Measurements from ENCODE around the gene RBM10.

RBM10 gene

DNA sequence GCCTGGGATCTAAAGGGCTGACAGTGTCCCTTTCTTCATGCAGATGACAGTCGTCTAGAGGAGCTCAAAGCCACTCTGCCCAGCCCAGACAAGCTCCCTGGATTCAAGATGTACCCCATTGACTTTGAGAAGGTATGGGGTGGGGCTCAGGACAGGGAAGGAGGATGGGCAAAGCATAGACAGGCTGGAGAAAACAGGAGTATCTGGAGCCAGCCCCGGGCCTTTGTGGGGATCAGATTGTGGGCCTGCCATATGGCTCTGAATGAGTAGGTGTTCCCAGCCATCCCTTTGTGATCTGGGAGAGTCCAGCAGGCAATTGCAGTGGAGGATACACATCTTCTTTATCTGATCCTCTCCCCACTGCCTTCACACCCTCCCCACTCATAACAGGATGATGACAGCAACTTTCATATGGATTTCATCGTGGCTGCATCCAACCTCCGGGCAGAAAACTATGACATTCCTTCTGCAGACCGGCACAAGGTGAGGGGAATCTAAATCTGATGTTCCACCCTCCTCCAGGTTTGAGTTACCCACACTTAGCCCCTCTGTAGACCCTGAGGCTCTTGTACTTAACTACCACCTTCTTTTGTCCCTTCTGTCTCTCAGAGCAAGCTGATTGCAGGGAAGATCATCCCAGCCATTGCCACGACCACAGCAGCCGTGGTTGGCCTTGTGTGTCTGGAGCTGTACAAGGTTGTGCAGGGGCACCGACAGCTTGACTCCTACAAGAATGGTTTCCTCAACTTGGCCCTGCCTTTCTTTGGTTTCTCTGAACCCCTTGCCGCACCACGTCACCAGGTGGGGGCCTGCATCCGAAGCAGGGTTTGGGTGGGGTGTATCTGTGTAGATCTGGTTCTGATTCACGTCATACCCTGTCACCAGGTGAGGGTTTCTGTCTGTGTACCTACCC, 67.6 kb downstream of the RBM10 start:
- Histone ChIP-seq H3K4me3 (ENCODE audit: low read length) (no peak overlapping the region), H3K27ac (ENCODE audit: low read depth, low read length) (no peak overlapping the region), H3K27me3 (ENCODE audit: control insufficient read depth, insufficient read depth, low read length) (no peaks in the 10 kb centered on the region), H3K9ac (ENCODE audit: low read length) (no peak overlapping the region), H3K4me1 (ENCODE audit: control insufficient read depth, insufficient read depth, low read length) (peaks cover 8% of the 10 kb centered on the region), H3K36me3 (ENCODE audit: control insufficient read depth, insufficient read depth, low read length) (peaks cover 71% of the 10 kb centered on the region)

DNA sequence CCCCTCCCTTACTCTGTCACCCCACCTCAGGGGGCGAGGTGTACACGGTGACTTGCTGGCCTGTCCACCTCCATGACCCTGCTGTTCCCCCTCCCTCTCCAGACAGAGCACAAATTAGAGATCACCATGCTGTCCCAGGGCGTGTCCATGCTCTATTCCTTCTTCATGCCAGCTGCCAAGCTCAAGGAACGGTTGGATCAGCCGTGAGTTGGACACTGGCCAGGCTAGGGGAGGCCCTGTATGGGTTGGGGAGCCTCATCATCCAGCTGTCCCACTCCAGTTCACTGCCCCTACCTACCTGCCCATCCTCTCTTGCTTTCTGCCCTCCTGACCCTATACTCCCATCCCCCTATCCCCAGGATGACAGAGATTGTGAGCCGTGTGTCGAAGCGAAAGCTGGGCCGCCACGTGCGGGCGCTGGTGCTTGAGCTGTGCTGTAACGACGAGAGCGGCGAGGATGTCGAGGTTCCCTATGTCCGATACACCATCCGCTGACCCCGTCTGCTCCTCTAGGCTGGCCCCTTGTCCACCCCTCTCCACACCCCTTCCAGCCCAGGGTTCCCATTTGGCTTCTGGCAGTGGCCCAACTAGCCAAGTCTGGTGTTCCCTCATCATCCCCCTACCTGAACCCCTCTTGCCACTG, 69.5 kb downstream of the RBM10 start:
- Histone ChIP-seq H3K27me3 (ENCODE audit: control insufficient read depth, insufficient read depth, low read length) (no peaks in the 10 kb centered on the region), H3K36me3 (ENCODE audit: control insufficient read depth, insufficient read depth, low read length) (peaks cover 64% of the 10 kb centered on the region), H3K4me1 (ENCODE audit: control insufficient read depth, insufficient read depth, low read length) (peaks cover 8% of the 10 kb centered on the region), H3K27ac (ENCODE audit: low read depth, low read length) (no peak overlapping the region), H3K4me3 (ENCODE audit: low read length) (no peak overlapping the region), H3K9ac (ENCODE audit: low read length) (no peak overlapping the region)

DNA sequence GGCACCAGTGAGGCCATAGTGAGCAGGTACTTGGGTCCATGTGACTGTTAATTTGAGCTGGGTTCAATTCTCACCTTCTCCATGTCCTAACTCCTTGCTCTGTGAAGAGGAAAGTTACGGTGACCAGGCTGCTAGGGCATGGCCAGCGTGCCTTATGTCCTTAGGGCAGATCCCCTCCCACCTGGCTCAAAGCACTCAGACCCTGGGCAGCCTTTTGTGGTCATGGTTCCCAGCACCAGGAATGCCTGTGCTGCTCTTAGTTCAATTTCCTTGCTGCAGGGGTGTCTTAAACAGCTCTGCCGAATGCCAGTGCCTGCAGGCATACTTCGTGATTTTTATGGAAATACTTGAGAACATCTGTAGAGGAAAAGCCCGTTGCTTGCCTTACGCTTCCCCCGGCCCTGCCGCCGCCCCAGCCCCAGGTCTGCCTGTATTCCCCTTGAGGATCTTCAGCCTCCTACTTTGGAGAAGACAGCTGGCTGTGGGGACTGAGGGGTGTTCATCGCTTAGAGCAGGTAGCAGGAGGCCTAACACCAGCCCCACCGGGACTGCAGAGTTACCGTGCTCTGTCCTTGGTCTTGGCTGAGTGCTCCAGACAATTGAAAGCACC, 70.4 kb downstream of the RBM10 start:
- Histone ChIP-seq H3K4me1 (ENCODE audit: control insufficient read depth, insufficient read depth, low read length) (peaks cover 14% of the 10 kb centered on the region), H3K9ac (ENCODE audit: low read length) (no peak overlapping the region), H3K27me3 (ENCODE audit: control insufficient read depth, insufficient read depth, low read length) (no peaks in the 10 kb centered on the region), H3K36me3 (ENCODE audit: control insufficient read depth, insufficient read depth, low read length) (peaks cover 56% of the 10 kb centered on the region), H3K4me3 (ENCODE audit: low read length) (no peak overlapping the region), H3K27ac (ENCODE audit: low read depth, low read length) (no peak overlapping the region)

DNA sequence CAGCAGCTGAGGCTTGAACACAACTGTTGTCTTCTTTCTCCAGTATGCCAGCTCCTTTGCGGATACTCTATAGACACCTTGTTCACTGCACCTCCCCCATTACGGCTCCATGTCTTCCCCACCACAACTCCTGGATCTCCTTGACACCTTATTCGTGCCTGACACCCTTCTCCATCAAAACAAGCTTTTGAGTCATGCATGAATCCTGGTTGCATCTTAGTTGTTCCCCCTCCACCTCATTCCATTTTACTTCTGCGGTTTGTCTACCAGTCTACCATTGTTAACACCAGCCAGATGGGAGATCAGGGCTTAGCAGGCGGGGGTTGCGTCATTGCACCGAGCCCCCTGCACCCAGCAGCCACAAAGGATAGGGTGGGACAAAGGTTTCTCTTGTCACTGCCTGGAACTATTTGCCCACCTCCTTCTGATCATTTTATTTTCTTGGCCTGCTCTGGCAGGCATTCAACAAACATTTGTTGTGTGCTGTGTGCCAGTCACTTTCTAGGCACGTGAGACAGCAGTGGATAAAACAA, 71.4 kb downstream of the RBM10 start:
- Histone ChIP-seq H3K4me1 (ENCODE audit: control insufficient read depth, insufficient read depth, low read length) (peaks cover 14% of the 10 kb centered on the region), H3K27ac (ENCODE audit: low read depth, low read length) (peak overlapping the region; percentile 77), H3K27me3 (ENCODE audit: control insufficient read depth, insufficient read depth, low read length) (no peaks in the 10 kb centered on the region), H3K4me3 (ENCODE audit: low read length) (peak overlapping the region; percentile 6), H3K36me3 (ENCODE audit: control insufficient read depth, insufficient read depth, low read length) (peaks cover 45% of the 10 kb centered on the region), H3K9ac (ENCODE audit: low read length) (peak overlapping the region; percentile 3)

DNA sequence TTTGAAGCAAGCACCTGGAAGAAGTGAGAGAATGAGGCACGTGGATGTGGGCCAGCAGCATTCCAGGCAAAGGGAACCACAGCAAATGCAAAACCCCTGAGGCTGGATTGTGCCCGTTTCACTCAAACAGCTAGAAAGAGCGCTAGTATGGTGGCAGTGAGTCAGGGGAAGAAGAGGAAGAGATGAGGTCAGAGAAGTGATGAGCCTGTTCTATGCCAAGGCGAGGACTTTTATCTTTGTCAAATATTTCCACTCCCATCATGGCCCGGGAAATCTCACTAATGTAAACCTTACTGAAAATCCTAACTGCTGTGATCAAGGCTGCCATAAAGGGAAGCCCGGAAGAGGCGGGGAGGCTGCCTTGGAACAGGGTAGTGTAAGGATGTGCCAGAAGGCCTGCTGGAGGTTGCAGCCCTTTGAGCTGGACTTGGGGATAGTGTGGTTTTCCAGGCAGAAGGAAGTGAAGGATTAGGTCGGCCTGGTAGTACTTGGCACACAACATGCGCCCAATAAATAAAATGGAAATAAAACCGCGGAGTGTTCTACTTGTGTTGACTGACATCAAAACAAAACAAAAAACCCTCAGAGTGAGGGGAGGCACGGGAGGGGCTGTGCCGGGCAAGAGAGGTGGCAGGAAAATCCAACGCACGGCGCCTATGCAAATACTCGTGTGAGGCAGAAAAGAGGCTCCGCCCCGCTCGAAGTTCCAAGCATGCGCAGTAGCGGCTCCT, 72.3 kb downstream of the RBM10 start:
- Histone ChIP-seq H3K9ac (ENCODE audit: low read length) (no peak overlapping the region), H3K4me3 (ENCODE audit: low read length) (peak overlapping the region; percentile 27), H3K36me3 (ENCODE audit: control insufficient read depth, insufficient read depth, low read length) (peaks cover 38% of the 10 kb centered on the region)

DNA sequence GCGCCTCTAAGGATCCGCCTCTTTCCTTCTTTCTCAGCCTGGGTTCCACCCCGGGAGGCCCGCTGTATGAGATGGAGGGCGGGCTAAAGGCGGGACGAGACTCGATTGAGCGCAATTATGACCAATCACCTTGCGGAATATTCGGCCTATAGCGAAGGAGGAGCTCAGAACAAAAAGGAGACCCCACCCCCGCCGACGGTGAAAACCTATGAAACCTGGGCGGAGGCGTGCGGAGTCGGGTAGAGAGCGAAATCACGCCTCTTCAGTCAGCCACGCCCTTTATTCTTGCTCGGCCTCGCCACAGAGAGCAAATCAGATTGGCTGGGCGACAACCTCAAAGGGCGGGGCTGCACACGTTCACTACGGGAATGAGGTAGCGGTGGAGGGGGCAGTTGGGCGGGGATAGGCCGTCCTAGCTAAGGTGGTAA, 72.8 kb downstream of the RBM10 start:
- H3K27ac ChIP-seq (ENCODE audit: low read depth, low read length) = peak overlapping the region; percentile 98
- no peaks in the 10 kb centered on the region for H3K27me3 ChIP-seq (ENCODE audit: control insufficient read depth, insufficient read depth, low read length)

More for the DNA sequence above, 72.3 kb downstream of the RBM10 start:
- Histone ChIP-seq H3K27me3 (ENCODE audit: control insufficient read depth, insufficient read depth, low read length) (no peaks in the 10 kb centered on the region), H3K27ac (ENCODE audit: low read depth, low read length) (peak overlapping the region; percentile 77), H3K4me1 (ENCODE audit: control insufficient read depth, insufficient read depth, low read length) (peaks cover 14% of the 10 kb centered on the region)

DNA sequence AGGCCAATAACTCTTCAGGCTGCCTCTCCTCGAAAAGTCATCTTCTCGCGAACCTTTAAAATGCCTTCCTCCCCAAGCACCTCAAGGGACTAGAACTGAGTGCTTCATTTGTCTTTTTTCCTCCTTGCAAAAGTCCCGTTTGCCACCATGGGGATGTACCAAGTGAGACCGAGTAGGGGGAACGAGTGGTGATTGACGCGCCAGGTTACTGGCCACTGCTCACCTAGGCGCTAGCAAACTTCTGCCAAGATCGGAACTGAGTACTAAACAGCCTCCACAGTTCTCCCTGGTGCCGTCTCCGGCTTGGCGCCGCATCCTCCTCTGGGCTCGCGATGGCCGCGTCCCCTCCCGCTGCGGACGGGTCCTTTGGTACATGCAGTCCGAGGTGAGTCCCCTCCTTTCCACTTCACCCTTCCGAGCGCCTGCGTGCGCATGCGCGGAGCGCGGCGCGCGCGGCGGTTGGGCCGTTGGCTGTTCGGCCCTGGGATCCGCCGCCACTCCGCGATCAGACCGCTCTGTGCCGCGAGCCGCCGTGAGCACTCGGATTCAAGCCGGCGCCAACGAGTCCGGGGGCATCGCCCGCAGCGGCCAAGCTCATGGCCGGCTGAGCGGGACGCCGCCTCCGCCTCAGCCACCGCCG, 73.4 kb downstream of the RBM10 start, which contains the start of gene CDK16:
CDK16 (plus strand) TSS at position 402 of the 640 bp plus-strand sequence. CDS start 4,877 bp downstream, outside the sequence.
- peak within 1 kb of the TSS; percentile 94 for H3K4me3 ChIP-seq (ENCODE audit: low read length)
- H3K27ac ChIP-seq (ENCODE audit: low read depth, low read length) = peak within 1 kb of the TSS; percentile 98
- peaks cover 28% of the 10 kb centered on the region for H3K36me3 ChIP-seq (ENCODE audit: control insufficient read depth, insufficient read depth, low read length)
- H3K4me1 ChIP-seq (ENCODE audit: control insufficient read depth, insufficient read depth, low read length) = peaks cover 14% of the 10 kb centered on the region
- H3K9ac ChIP-seq (ENCODE audit: low read length) = peak within 1 kb of the TSS; percentile 93
- H3K27me3 ChIP-seq (ENCODE audit: control insufficient read depth, insufficient read depth, low read length) = no peaks in the 10 kb centered on the region

More for the DNA sequence above, 72.8 kb downstream of the RBM10 start:
- Histone ChIP-seq H3K4me3 (ENCODE audit: low read length) (peak overlapping the region; percentile 94), H3K36me3 (ENCODE audit: control insufficient read depth, insufficient read depth, low read length) (peaks cover 32% of the 10 kb centered on the region), H3K9ac (ENCODE audit: low read length) (peak overlapping the region; percentile 93), H3K4me1 (ENCODE audit: control insufficient read depth, insufficient read depth, low read length) (peaks cover 14% of the 10 kb centered on the region)

DNA sequence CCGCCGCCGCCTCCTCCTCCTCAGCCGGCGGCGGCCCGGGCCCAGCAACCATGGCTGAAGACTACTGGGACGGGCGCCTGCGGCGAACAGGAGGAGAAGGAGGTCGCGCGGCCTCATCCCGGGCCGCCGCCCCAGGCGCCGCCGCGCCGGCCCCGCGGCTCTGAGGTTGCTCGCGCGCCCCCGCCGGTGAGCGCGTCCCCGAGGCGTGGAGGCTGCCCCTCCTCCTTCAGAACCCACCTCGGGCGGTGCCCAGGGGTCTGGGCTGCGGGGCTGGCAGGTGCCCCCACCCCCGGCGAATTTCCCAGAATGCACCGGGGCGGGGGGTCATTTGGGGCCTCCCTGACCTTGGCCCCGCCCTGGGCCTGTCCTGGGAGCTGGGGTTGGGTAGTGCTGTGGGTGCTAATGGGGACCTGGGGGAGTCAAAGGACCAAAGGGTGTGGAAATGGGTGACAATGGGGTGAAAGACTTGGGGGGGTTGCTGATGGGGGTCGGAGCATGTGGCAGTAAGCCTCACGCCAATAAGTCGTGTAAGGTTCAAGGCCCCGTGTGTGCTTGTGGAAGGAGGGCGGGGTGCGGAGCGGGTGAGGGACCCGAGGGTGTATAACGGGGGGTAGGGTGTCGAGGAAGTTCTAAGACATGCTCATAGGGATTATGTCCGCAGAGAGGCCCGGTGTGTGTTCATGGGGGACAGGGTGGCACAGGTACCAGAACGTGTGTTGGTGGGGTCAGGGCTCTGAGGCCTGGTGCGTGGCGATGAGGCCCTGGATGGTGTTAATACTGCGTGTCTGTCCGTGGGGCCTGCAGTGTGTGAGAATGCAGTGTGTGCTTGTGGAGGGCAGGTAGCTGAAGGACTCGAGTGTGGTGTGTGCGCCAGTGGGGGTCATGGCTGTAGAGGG, 74.1 kb downstream of the RBM10 start:
- peak overlapping the region; percentile 93 for H3K9ac ChIP-seq (ENCODE audit: low read length)
- no peaks in the 10 kb centered on the region for H3K27me3 ChIP-seq (ENCODE audit: control insufficient read depth, insufficient read depth, low read length)
- H3K4me3 ChIP-seq (ENCODE audit: low read length) = peak overlapping the region; percentile 94
- peaks cover 31% of the 10 kb centered on the region for H3K36me3 ChIP-seq (ENCODE audit: control insufficient read depth, insufficient read depth, low read length)
- H3K4me1 ChIP-seq (ENCODE audit: control insufficient read depth, insufficient read depth, low read length) = peaks cover 14% of the 10 kb centered on the region
- peak overlapping the region; percentile 98 for H3K27ac ChIP-seq (ENCODE audit: low read depth, low read length)

DNA sequence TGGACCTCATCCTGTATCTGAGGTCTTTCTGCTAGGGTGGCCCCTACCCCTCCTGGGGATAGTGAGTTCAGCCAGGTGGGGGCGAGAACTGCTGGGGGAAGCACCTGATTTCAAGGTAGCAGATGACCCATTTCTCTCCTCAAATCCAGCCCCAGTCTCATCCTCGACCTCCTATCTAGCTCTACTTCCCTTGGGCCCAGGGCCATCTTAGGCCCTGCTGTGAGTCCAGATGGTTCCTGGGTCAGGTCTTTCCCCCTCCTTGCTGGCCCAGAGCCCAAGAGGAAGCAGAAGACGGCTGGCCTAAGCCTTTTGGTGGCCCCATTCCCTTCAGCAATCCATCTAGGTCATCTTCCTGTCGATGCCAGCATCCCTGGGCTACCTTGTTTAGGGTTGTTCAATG, 76.7 kb downstream of the RBM10 start:
- Histone ChIP-seq H3K36me3 (ENCODE audit: control insufficient read depth, insufficient read depth, low read length) (peaks cover 33% of the 10 kb centered on the region), H3K9ac (ENCODE audit: low read length) (no peak overlapping the region)

DNA sequence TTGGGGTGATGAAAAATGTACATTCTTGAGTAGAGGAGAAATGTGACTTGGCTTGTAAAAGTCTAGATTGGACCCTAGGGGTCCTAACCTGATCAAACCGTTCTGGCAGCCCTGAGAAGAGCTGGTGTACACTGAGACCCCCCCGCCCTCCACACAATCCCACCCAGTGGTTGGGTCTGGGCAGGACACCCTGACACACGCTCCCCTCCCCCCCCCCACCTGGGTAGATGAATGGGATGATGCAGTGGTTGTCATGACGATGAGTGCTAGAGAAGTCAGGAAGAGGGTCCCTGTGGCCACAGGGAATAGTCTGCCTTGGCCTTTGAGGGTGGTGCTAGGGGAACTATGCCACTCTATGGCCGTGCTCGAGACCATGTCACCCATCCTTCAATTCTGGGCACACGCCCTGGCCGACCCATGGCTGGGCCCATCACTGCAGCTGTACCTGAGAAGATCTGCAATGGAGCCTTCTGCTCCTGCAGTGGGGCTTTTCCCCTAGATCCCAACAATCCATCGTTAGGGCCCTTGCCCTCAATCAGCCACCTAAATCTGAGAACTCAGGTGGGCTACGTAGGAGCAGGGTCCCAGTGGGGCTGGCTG, 77.8 kb downstream of the RBM10 start:
- H3K9ac ChIP-seq (ENCODE audit: low read length) = no peak overlapping the region
- peaks cover 36% of the 10 kb centered on the region for H3K36me3 ChIP-seq (ENCODE audit: control insufficient read depth, insufficient read depth, low read length)

More for the DNA sequence above, 76.7 kb downstream of the RBM10 start:
- Histone ChIP-seq H3K27me3 (ENCODE audit: control insufficient read depth, insufficient read depth, low read length) (peaks cover 2% of the 10 kb centered on the region), H3K27ac (ENCODE audit: low read depth, low read length) (no peak overlapping the region), H3K4me1 (ENCODE audit: control insufficient read depth, insufficient read depth, low read length) (peaks cover 10% of the 10 kb centered on the region), H3K4me3 (ENCODE audit: low read length) (no peak overlapping the region)

More for the DNA sequence above, 77.8 kb downstream of the RBM10 start:
- Histone ChIP-seq H3K4me1 (ENCODE audit: control insufficient read depth, insufficient read depth, low read length) (peaks cover 6% of the 10 kb centered on the region), H3K4me3 (ENCODE audit: low read length) (no peak overlapping the region), H3K27ac (ENCODE audit: low read depth, low read length) (no peak overlapping the region), H3K27me3 (ENCODE audit: control insufficient read depth, insufficient read depth, low read length) (peaks cover 2% of the 10 kb centered on the region)
